GM21360 (cell line): ENCODE results near the gene AMHR2.

Source experiments
- ATAC-seq: cut with Tn5 transposase; IDR thresholded peaks from one replicate; pipeline ENCODE4 v1.9.1; 2021; ENCODE audit warnings: mild to moderate bottlenecking, moderate library complexity; ENCODE audit not compliant: unreplicated experiment

AMHR2 gene

GRCh38 chr12:53479331-53479730 lies 55.7 kb downstream of the AMHR2 start:
- ATAC-seq, result no peak

DNA sequence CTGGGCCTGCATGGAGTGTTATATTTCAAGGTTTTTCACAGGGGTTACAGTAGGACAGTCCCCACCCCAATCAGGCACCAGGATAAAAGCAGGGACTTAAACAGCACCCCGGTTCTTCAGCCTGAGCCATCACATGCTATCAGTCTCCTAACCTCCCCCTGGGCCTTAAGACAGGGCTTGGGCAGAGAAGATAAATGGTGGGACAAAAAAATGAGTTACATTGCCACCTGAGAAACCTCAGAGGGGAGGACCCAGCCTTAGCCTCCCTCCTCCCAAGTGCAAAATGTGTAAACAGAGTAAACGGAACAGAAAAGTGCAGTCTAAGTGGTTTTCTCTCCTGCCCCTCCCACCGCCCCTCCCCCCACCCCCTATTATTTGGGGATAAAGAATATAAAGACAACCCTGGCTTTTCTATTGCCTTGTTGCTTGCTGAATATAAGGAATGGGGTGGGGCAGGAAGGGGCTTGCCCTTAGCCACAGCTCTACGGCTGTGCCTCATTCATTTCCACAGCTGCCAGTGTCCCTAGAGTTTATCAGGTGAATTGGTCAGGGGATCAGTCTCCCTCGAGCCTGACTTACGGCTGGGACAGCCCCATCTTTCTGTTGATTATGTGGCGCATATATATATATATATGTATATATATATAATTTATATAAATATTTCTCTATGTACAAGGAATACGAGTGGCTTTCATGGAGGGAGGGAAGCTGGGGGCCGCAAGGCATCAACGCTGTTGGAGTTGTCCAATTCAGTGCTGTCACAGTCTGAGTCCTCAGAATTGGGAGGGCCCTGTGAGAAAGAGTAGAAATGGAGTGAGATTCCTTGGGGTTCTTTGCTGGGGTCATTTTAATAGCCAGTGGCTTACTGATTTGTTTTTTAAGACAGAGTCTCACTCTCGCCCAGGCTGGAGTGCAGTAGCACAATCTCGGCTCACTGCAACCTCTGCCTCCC lies 57.1 kb downstream of the AMHR2 start:
- ATAC-seq, result no peak
